SIG-M5 (cell line): ENCODE results near the gene FAM53B.

Source experiments
- DNase-seq: peaks from one replicate; lab custom pipeline; 2025; lab: John Stamatoyannopoulos, UW

The FAM53B gene

GRCh38 chr10:124742413-124743190, 1.6 kb downstream of the FAM53B start:
- DNase-seq = no peak

GRCh38 chr10:124741922-124742412, 2.2 kb downstream of the FAM53B start:
- no peak for DNase-seq

- DNase-seq = no peak
Measured at GRCh38 chr10:124741281-124741921, 2.8 kb downstream of the FAM53B start.

GRCh38 chr10:124740369-124741280, 3.6 kb downstream of the FAM53B start:
- no peak for DNase-seq

- DNase-seq = no peak
Measured at GRCh38 chr10:124739986-124740368, 4.2 kb downstream of the FAM53B start.

GRCh38 chr10:124739119-124739921, 4.9 kb downstream of the FAM53B start:
- no peak for DNase-seq

GRCh38 chr10:124738441-124738840, 5.7 kb downstream of the FAM53B start:
- DNase-seq = no peak

- DNase-seq = no peak
Measured at GRCh38 chr10:124737708-124738107, 6.5 kb downstream of the FAM53B start.

GRCh38 chr10:124737221-124737620, 7.0 kb downstream of the FAM53B start:
- DNase-seq = no peak

GRCh38 chr10:124736491-124737136, 7.6 kb downstream of the FAM53B start:
- no peak for DNase-seq

- DNase-seq = no peak
Measured at GRCh38 chr10:124735491-124736286, 8.5 kb downstream of the FAM53B start.

GRCh38 chr10:124734311-124735166, 9.6 kb downstream of the FAM53B start:
- DNase-seq = no peak

GRCh38 chr10:124733571-124734245, 10.5 kb downstream of the FAM53B start:
- no peak for DNase-seq

- no peak for DNase-seq
Measured at GRCh38 chr10:124732931-124733570, 11.1 kb downstream of the FAM53B start.

- DNase-seq = no peak
Measured at GRCh38 chr10:124731551-124731950, 12.6 kb downstream of the FAM53B start.

GRCh38 chr10:124730790-124731189, 13.4 kb downstream of the FAM53B start:
- no peak for DNase-seq

- DNase-seq = no peak
Measured at GRCh38 chr10:124728830-124729661, 15.1 kb downstream of the FAM53B start.
